Activated CD4-positive, alpha-beta memory T cell treated with anti-CD3 and anti-CD28 coated beads, Interleukin-2, amount 10 ng/mL, durations not matched to agents 7 days and 5 days (primary cell): ENCODE measurements around the gene ATP13A2. TPM values are rescaled to one million over a fixed set of nuclear protein-coding genes. Genes with fewer than 3 reads are reported as not detected.

ENCODE experiments used
- total RNA-seq, 2 experiments: library from RNA; stranded (reverse); gene quantifications; one replicate each; pipeline ENCODE4 v1.2.3, GENCODE V29; 2021

The ATP13A2 gene
- total RNA-seq, 2 experiments from 2014 or later = 65.4 to 72.8 TPM

Other genes starting within 250 kb of the ATP13A2 start
- gene RNU1-2, start 115.9 kb downstream of the ATP13A2 start, total RNA-seq = 1,000 to 10,000 TPM; 1,570 to 1,691 TPM
- gene CROCC, start 90.0 kb downstream of the ATP13A2 start, total RNA-seq = 10 to 100 TPM; 18.3 to 18.8 TPM
- gene MFAP2, start 31.3 kb downstream of the ATP13A2 start, total RNA-seq = under 1 TPM in 1 of 2 experiments, not detected in 1; 0.25 TPM
- gene SDHB, start 42.1 kb upstream of the ATP13A2 start, total RNA-seq = 10 to 100 TPM; 90.9 to 91.3 TPM
- not detected for gene PADI2, start 107.5 kb upstream of the ATP13A2 start, total RNA-seq
- not detected for gene PADI1, start 193.2 kb upstream of the ATP13A2 start, total RNA-seq
- not detected for gene PADI3, start 237.2 kb upstream of the ATP13A2 start, total RNA-seq